Transverse colon (tissue), 4 donors: ENCODE data around the gene PKD2L2.

ENCODE experiments used
- CTCF ChIP-seq, 5 experiments: fragments of 200-600 bp in 3 of 5; fragments of 450-650 bp in 2 of 5; sonication (generic) in 3 of 5; IDR thresholded peaks; 1 replicate in 2 of 5; 2 replicates in 3 of 5; pipeline ENCODE4 v1.5.1; 2016 to 2017; ENCODE audit warnings: antibody characterized with exemption in 5 of 5, inconsistent platforms in 3 of 5, mild to moderate bottlenecking in 2 of 5, moderate library complexity in 1 of 5
- POLR2A ChIP-seq: fragments of 450-650 bp; IDR thresholded peaks from one replicate; pipeline ENCODE4 v1.6.1; 2016; ENCODE audit warnings: antibody characterized with exemption, mild to moderate bottlenecking, moderate library complexity
- POLR2AphosphoS5 ChIP-seq, 3 donors: sonication (generic); formaldehyde crosslinking; IDR thresholded peaks; one replicate each; pipeline ENCODE4 v1.6.1; 2016; ENCODE audit warnings: antibody characterized with exemption in 3 of 3

- TF ChIP-seq CTCF (IDR thresholded peaks at IDR 0.05) (no peak), POLR2A (no peak), POLR2AphosphoS5 (IDR thresholded peaks at IDR 0.05) (no peak)
Measured at GRCh38 chr5:137866541-137867388, 22.5 kb upstream of the PKD2L2 start.
